Nephron progenitor cell (in vitro differentiated cells): ENCODE measurements around the gene GCK.

Source experiments
- DNase-seq: peaks from one replicate; pipeline ENCODE4 v3.0.0; 2021
- H3K27ac Mint-ChIP-seq: 2 replicates; pipeline ENCODE4 v1.8.0; 2021; ENCODE audit warnings: mild to moderate bottlenecking, moderate library complexity, mixed read lengths
- H3K27me3 Mint-ChIP-seq: 2 replicates; pipeline ENCODE4 v1.8.0; 2021; ENCODE audit warnings: mild to moderate bottlenecking, low read depth, mixed read lengths; ENCODE audit not compliant: poor library complexity
- H3K36me3 Mint-ChIP-seq: 2 replicates; pipeline ENCODE4 v1.8.0; 2021; ENCODE audit warnings: low read depth, mixed read lengths
- H3K4me1 Mint-ChIP-seq: 2 replicates; pipeline ENCODE4 v1.8.0; 2021; ENCODE audit warnings: mixed read lengths
- H3K4me3 Mint-ChIP-seq: 2 replicates; pipeline ENCODE4 v1.8.0; 2021; ENCODE audit warnings: mild to moderate bottlenecking, moderate library complexity, mixed read lengths
- H3K9me3 Mint-ChIP-seq: 2 replicates; pipeline ENCODE4 v1.8.0; 2021; ENCODE audit warnings: mild to moderate bottlenecking, moderate library complexity, mixed read lengths
- TF ChIP-seq, protein P1 (sequence below): fragments of 200-600 bp; sonication (generic); IDR thresholded peaks from 2 replicates; pipeline ENCODE4 v1.5.0; 2021; ENCODE audit warnings: antibody characterized with exemption

GCK gene

DNA sequence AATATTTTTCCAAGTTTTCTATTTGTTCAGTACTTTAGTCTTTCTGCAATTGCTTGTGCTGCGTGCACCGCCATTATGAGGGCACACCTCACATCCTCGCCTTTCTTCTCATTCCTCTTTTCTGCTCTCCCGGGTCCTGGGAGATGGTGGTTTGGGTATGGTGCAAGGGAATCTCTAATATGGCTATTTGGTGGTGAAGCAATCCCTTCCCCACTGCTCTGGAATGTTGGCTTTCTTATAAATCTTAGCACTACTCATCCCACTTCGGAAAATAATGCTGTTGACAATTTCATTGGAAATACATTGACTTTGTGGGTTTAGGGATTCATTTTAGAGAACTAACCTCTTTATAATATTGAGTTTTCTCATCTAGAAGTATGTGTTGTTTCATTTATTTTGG is 1.9 kb upstream of the GCK start:
- H3K27ac Mint-ChIP-seq: no peak overlapping the region
- H3K9me3 Mint-ChIP-seq: peaks cover 4% of the 10 kb centered on the region
- no peak for DNase-seq
- H3K36me3 Mint-ChIP-seq: no peaks in the 10 kb centered on the region
- H3K4me1 Mint-ChIP-seq: peaks cover 36% of the 10 kb centered on the region
- TF ChIP-seq, protein P1, sequence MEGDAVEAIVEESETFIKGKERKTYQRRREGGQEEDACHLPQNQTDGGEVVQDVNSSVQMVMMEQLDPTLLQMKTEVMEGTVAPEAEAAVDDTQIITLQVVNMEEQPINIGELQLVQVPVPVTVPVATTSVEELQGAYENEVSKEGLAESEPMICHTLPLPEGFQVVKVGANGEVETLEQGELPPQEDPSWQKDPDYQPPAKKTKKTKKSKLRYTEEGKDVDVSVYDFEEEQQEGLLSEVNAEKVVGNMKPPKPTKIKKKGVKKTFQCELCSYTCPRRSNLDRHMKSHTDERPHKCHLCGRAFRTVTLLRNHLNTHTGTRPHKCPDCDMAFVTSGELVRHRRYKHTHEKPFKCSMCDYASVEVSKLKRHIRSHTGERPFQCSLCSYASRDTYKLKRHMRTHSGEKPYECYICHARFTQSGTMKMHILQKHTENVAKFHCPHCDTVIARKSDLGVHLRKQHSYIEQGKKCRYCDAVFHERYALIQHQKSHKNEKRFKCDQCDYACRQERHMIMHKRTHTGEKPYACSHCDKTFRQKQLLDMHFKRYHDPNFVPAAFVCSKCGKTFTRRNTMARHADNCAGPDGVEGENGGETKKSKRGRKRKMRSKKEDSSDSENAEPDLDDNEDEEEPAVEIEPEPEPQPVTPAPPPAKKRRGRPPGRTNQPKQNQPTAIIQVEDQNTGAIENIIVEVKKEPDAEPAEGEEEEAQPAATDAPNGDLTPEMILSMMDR: no peak
- H3K4me3 Mint-ChIP-seq: no peak overlapping the region
- peaks cover 10% of the 10 kb centered on the region for H3K27me3 Mint-ChIP-seq

DNA sequence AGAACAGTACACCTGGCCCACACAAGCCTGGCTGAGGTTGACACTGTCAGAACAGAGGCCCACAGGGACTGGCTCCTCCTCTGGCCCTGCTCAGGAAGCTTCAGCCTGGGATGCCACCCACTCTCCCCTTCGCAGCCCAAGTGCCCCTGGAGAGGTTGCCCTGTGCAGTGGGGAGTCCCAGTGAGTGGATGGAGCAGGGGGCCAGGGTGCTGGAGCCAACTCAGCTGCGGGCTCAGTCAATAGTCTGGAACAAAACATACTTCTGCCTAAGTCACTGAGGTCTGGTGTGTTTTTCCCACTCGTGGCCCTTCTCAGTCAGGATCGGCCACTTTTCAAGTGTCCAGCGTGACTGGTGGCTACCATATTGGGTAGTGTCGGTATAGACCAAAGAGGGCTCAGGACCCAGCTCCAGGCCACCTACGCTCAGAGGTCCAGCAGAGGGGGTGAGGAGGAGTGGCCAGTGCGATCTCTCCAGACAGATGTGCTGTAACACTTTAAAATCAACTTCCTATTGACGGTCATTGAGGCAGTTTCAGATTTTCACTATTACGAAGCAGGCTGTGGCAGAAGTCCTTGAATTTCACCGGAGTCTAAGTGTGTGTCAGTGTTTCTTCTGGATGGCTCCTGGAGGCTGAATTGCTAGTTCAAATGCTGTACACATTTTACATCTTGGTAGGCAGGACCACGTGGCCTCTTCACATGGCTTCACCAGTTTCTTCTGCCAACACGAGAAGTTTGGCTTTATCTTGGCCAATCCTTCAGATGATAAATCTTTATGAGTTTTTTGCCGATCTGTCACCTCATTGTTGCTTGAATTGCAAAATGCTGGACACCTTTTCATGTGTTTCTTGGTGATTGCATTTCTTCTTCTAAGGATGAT is 994 bp upstream of the GCK start:
- no peak overlapping the region for H3K27ac Mint-ChIP-seq
- DNase-seq: no peak
- TF ChIP-seq, protein P1: no peak
- H3K4me3 Mint-ChIP-seq: no peak overlapping the region
- H3K36me3 Mint-ChIP-seq: no peaks in the 10 kb centered on the region
- peaks cover 10% of the 10 kb centered on the region for H3K27me3 Mint-ChIP-seq
- peaks cover 4% of the 10 kb centered on the region for H3K9me3 Mint-ChIP-seq
- peaks cover 36% of the 10 kb centered on the region for H3K4me1 Mint-ChIP-seq

DNA sequence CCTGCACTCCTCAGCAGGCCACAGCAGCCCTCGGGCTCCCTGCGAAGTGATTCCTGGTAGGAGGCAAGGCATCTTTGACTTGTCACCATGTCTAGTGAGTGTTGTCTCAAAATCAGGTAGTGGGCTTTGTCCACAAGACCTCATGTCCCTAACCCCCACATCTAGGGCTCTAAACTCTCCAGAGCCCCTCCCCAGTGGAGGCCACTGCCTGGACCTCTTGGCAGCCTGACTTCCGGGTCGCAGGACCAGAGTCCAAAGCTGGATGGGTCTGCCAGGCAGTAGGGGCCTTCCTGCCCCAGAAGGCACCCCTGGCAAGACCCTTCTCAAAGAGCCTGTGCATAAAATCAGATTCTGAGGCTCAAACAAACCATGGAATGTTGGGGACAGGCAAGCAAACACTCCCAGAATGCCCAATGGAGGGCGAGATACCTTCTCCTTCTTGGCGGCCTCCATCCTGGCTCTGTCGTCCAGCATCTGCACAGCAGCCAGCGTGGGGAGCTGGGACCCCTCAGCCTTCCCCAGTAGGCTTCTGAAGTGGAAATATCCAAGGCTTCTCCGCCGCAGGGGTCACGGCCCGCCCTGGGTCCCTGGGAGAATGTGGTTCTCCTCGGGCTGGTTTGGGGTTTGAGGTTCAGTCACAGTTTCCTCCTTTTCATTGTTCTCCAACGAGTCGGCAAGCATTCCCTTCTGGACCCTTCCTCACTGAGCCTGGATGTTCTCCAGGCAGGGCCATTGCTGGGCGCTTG is 586 bp downstream of the GCK start:
- no peaks in the 10 kb centered on the region for H3K36me3 Mint-ChIP-seq
- peaks cover under 1% of the 10 kb centered on the region for H3K9me3 Mint-ChIP-seq
- no peak overlapping the region for H3K4me3 Mint-ChIP-seq
- TF ChIP-seq, protein P1: no peak
- H3K4me1 Mint-ChIP-seq: peaks cover 50% of the 10 kb centered on the region
- no peak overlapping the region for H3K27ac Mint-ChIP-seq
- no peak for DNase-seq
- peaks cover 22% of the 10 kb centered on the region for H3K27me3 Mint-ChIP-seq

DNA sequence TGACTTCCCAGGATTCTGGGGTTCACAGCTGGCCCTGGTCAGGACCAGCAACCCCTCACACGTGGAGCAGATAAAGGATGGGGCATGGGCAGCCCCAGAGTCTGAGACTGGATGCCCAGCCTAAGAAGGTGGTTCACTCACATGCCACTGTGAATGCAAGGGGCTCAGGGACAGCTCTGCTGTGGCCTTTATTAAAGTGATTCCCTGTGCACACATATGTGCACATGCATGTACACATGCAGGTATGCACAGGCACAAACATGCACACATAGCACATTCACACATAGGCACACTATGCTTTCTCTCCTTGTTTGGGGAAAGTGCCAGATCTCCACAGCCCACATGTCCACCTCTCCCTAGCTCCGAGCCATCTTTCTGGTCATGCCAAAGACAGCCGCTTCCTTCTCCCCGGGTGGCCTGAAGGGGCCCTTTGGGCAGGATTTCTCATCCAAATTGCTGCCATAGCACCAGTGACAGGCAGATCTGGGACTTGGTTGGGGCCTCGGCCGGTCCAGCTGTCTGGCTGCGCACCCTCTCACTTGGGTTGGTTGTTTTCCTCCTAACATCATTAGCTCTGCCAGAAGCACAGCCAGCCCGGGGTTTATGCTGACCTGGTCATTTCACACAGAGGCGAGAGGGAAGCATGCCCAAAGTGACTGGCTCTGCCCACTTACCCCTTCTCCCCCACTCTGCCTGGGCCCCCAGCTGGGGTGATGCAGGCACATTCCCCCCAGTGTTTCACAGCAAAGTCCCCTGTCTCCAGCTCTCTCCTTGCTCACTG is 1.4 kb downstream of the GCK start:
- H3K9me3 Mint-ChIP-seq: peaks cover 8% of the 10 kb centered on the region
- H3K36me3 Mint-ChIP-seq: no peaks in the 10 kb centered on the region
- no peak overlapping the region for H3K27ac Mint-ChIP-seq
- peaks cover 30% of the 10 kb centered on the region for H3K27me3 Mint-ChIP-seq
- peaks cover 47% of the 10 kb centered on the region for H3K4me1 Mint-ChIP-seq
- DNase-seq: no peak
- no peak overlapping the region for H3K4me3 Mint-ChIP-seq
- TF ChIP-seq, protein P1: no peak

DNA sequence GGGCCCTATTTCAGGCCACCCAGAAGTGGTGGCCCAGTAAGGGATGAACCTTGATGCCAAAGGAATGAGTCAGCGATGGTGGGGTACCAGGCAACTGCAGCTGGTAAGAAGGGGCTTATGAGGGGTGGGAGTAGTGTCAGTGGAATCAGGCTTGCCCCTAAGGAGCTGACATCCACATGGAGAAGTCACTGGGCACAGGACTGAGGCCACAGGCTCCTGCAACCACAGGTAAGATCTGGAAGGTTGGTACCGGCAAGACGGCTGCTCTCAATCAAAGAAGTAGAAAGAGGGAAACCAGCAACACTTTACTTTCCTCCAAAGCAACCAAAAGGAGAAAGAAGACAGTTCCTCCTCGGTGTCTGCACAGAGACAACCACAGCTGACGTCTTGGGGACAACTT is 2.5 kb downstream of the GCK start:
- Mint-ChIP-seq H3K27ac (no peak overlapping the region), H3K4me3 (no peak overlapping the region), H3K27me3 (peaks cover 31% of the 10 kb centered on the region), H3K4me1 (peaks cover 43% of the 10 kb centered on the region), H3K36me3 (no peaks in the 10 kb centered on the region), H3K9me3 (peaks cover 19% of the 10 kb centered on the region)
- TF ChIP-seq, protein P1: no peak
- no peak for DNase-seq
